ENCODE measurements around the gene PEPD. TPM values are rescaled to one million over a fixed set of nuclear protein-coding genes. Genes with fewer than 3 reads are reported as not detected.

PEPD gene
- polyA plus RNA-seq, 1 donor from 2014 or later, result 43.9 TPM

- Histone ChIP-seq H3K27ac (ENCODE audit: low read length) (no peak overlapping the region), H3K36me3 (ENCODE audit: insufficient read depth, low read length) (no peaks in the 10 kb centered on the region), H3F3A (ENCODE audit: insufficient read depth, low read length, poor library complexity, severe bottlenecking) (no peaks in the 10 kb centered on the region), H3K4me2 (ENCODE audit: low read length) (no peak overlapping the region), H4K20me1 (ENCODE audit: insufficient read depth) (no peaks in the 10 kb centered on the region), H3K79me2 (replicated peaks; ENCODE audit: insufficient read depth, low read length) (no peaks in the 10 kb centered on the region), H3K4me3 (ENCODE audit: low read length) (no peak overlapping the region), H2AFZ (ENCODE audit: low read depth, low read length) (no peak overlapping the region), H3K9me3 (ENCODE audit: low read length) (no peaks in the 10 kb centered on the region), H3K27me3 (ENCODE audit: insufficient read depth, low read depth, low read length) (no peaks in the 10 kb centered on the region), H3K9ac (ENCODE audit: low read length) (no peak overlapping the region), H3K9me2 (ENCODE audit: insufficient read depth, low read length) (no peaks in the 10 kb centered on the region)
- TF ChIP-seq EZH2 (IDR thresholded peaks at IDR 0.05; ENCODE audit: borderline replicate concordance, insufficient read depth, low read length, poor library complexity, severe bottlenecking) (no peak), RAD21 (conservative IDR thresholded peaks at IDR 0.05) (no peak), REST (IDR thresholded peaks at IDR 0.05; ENCODE audit: borderline replicate concordance) (no peak)
These were observed 101.8 kb downstream of the PEPD start for GRCh38 chr19:33419788-33420130.

GRCh38 chr19:33418871-33419787 is 102.5 kb downstream of the PEPD start:
- H3K4me3 ChIP-seq (ENCODE audit: low read length), result no peak overlapping the region
- TF ChIP-seq EZH2 (IDR thresholded peaks at IDR 0.05; ENCODE audit: borderline replicate concordance, insufficient read depth, low read length, poor library complexity, severe bottlenecking), result no peak
- TF ChIP-seq POLR2AphosphoS5 (IDR thresholded peaks at IDR 0.05), result no peak
- no peak for TF ChIP-seq CTCF (IDR thresholded peaks at IDR 0.05; ENCODE audit: poor library complexity, severe bottlenecking)
- TF ChIP-seq RAD21 (conservative IDR thresholded peaks at IDR 0.05), result no peak
- no peak for TF ChIP-seq SMC3 (conservative IDR thresholded peaks at IDR 0.05; ENCODE audit: poor library complexity)
- TF ChIP-seq TAF1 (IDR thresholded peaks at IDR 0.05; ENCODE audit: low read depth), result no peak
- TF ChIP-seq EP300 (conservative IDR thresholded peaks at IDR 0.05; ENCODE audit: poor library complexity, severe bottlenecking), result no peak
- no peak for TF ChIP-seq REST (IDR thresholded peaks at IDR 0.05; ENCODE audit: borderline replicate concordance)
- no peak overlapping the region for H2AFZ ChIP-seq (ENCODE audit: low read depth, low read length)
- no peaks in the 10 kb centered on the region for H3K9me3 ChIP-seq (ENCODE audit: low read length)
- no peaks in the 10 kb centered on the region for H3K27me3 ChIP-seq (ENCODE audit: insufficient read depth, low read depth, low read length)
- no peak overlapping the region for H3K9ac ChIP-seq (ENCODE audit: low read length)
- H4K20me1 ChIP-seq (ENCODE audit: insufficient read depth), result no peaks in the 10 kb centered on the region
- no peaks in the 10 kb centered on the region for H3K79me2 ChIP-seq (replicated peaks; ENCODE audit: insufficient read depth, low read length)
- H3K9me2 ChIP-seq (ENCODE audit: insufficient read depth, low read length), result no peaks in the 10 kb centered on the region
- H3K27ac ChIP-seq (ENCODE audit: low read length), result no peak overlapping the region
- no peak overlapping the region for H3K4me2 ChIP-seq (ENCODE audit: low read length)
- H3F3A ChIP-seq (ENCODE audit: insufficient read depth, low read length, poor library complexity, severe bottlenecking), result no peaks in the 10 kb centered on the region
- no peaks in the 10 kb centered on the region for H3K36me3 ChIP-seq (ENCODE audit: insufficient read depth, low read length)
